HG02852 (cell line): ENCODE data around the gene DDX21.
"Not testable (repeated sequence)": the region's sequence is repeated elsewhere in the genome, so short reads cannot be mapped to it uniquely, and the experiment has no call there.

Source experiments
- ATAC-seq: cut with Tn5 transposase; IDR thresholded peaks from one replicate; pipeline ENCODE4 v1.9.1; 2021; ENCODE audit warnings: mild to moderate bottlenecking, moderate library complexity; ENCODE audit not compliant: unreplicated experiment

The DDX21 gene

GRCh38 chr10:68955832-68956532, at the start of gene DDX21:
TSS of gene DDX21 (plus strand) at chr10:68956170. CDS start at chr10:68956226, 56 bp downstream.
- ATAC-seq = peak; percentile 86

DNA sequence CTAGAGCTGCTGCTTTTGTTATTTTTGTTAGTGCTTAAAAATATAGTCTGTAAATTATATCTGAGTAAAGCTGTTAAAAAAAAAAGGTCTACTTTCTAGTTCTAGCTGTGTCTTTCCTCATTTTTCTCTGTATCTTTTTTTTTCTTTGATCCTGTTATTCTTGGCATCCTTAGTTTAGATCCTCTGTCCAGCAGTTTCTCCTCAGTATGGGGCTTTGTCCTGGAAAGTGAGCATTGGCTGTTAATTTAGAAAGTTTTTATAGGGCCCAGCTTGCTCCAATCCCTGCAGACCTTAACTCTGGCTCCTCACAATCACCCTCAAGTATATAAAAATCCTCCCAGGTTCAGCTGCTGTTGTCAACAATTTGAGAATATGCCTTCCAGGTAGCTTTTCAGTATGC, 31.4 kb upstream of the DDX21 start:
- no peak for ATAC-seq

GRCh38 chr10:68925489-68925888, 30.5 kb upstream of the DDX21 start:
- no peak for ATAC-seq

DNA sequence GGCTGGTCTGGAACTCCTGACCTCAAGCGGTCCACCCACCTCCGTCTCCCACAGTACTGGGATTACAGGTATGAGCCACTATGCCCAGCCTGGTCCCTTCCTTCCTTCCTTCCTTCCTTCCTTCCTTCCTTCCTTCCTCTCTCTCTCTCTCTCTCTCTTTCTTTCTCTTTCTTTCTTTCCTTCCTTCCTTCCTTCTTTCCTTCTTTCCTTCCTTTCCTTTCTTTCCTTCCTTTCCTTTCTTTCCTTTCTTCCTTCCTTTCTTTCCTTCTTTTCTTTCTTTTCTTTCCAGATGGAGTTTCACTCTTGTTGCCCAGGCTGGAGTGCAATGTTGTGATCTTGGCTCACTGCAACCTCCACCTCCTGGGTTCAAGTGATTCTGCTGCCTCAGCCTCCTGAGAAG, 26.8 kb upstream of the DDX21 start:
- not testable (repeated sequence) for ATAC-seq

- not testable (repeated sequence) for ATAC-seq
Observed at GRCh38 chr10:68929888-68930287, 26.1 kb upstream of the DDX21 start.

DNA sequence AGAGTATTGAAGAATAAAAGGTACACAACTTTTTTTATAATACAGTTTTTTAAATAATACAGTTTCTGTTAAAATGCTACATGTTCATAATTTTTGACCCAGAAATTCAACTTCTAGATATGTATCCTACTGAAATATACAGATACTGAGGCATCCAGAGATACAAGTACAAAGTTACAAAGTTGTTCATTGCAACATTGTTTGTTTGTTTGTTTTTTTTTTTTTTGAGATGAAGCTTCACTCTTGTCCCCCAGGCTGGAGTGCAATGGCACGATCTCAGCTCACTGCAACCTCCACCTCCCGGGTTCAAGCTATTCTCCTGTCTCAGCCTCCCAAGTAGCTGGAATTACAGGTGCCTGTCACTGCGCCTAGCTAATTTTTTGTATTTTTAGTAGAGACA, 23.1 kb upstream of the DDX21 start:
- ATAC-seq = not testable (repeated sequence)

GRCh38 chr10:68934994-68935393, 21.0 kb upstream of the DDX21 start:
- ATAC-seq = no peak

GRCh38 chr10:68938117-68938516, 17.9 kb upstream of the DDX21 start:
- ATAC-seq = no peak

GRCh38 chr10:68938884-68939283, 17.1 kb upstream of the DDX21 start:
- ATAC-seq = no peak

DNA sequence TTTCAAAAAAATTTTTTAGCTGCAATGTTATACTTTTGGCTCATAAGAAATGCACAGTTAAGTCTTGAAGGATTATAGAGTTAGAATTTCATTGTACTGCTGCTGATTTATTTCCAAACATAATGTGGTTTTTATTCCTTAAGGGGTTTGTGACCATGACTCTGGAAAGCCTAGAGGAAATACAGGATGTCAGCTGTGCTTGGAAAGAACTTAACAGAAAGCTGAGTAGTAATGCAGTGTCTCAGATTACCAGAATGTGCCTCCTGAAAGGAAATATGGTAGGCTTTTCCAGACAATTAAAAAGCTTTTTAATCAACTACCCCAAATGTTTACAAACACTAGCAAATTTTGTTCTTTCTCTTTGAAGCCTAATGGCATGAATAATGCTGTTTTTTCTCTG, 15.1 kb upstream of the DDX21 start:
- not testable (repeated sequence) for ATAC-seq

DNA sequence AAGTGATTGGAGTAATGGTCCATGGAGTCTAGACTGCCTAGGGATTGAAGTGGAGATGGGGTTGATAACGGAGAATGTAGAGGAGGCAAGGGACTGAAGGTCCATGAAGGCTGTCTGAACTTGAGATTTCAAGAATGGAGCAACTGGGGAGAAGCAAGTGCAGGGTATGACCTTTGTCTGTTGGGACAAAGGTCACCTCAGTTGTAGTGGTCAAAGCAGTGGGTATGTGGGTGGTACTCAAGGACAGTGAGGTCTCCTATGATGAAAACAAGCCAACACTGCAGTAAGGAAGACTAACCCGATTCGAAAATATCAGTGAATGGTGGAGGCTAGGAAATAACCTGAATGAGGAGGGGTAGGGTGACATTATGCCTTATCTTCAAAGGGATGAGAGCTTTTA, 5.4 kb upstream of the DDX21 start:
- no peak for ATAC-seq

DNA sequence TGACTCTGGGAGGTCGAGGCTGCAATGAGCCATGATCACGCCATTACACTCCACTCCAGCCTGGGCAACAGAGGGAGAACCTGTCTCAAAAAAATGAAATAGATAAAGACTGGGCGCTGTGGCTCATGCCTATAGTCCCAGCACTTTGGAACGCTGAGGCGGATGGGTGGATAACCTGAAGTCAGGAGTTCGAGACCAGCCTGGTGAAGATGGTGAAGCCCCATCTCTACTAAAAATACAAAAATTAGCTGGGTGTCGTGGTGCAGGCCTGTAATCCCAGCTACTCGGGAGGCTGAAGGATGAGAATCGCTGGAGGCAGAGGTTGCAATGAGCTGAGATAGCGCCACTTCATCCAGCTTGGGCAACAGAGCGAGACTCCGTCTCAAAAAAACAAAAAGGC, 1.1 kb upstream of the DDX21 start:
- ATAC-seq = no peak

DNA sequence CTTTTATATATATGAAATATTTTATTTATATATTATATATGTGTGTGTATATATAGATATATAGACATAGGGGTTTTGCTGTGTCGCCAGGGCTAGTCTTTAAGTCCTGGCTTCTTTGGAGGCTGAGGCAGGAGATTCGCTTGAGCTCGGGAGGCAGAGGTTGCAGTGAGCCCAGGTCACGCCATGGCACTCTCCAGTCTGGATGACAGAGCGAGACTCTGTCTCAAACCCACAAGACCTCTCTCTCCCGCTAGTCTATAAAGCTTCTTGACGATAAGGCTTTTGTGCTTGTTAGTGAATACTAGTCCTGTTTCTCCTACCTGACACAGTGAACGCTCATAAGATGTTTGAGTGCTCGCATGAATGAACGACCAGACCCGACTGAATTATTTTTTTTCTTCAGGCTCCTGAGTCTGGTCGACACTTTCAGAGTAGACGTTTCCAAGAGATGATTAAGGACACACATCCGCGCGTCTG, 577 bp upstream of the DDX21 start:
- peak; percentile 3 for ATAC-seq

DNA sequence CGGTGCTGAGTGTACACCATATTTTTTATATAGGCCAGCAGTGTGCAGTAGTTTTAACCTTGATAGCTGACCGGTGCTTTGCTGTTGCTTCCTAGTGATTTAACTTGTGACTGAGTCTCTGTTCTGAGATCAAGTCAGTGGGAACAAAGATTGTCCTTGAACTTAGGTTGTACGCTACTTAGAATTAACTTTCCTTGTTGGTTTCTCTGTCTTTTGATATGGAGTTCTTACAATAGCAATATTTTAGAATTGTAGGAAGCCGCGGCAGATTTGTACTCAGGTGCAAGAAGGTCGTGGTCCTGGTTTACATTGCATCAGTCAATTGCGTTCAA, 1.3 kb downstream of the DDX21 start:
- ATAC-seq = no peak

- ATAC-seq = no peak
Observed at GRCh38 chr10:68957654-68958053, 1.7 kb downstream of the DDX21 start.

DNA sequence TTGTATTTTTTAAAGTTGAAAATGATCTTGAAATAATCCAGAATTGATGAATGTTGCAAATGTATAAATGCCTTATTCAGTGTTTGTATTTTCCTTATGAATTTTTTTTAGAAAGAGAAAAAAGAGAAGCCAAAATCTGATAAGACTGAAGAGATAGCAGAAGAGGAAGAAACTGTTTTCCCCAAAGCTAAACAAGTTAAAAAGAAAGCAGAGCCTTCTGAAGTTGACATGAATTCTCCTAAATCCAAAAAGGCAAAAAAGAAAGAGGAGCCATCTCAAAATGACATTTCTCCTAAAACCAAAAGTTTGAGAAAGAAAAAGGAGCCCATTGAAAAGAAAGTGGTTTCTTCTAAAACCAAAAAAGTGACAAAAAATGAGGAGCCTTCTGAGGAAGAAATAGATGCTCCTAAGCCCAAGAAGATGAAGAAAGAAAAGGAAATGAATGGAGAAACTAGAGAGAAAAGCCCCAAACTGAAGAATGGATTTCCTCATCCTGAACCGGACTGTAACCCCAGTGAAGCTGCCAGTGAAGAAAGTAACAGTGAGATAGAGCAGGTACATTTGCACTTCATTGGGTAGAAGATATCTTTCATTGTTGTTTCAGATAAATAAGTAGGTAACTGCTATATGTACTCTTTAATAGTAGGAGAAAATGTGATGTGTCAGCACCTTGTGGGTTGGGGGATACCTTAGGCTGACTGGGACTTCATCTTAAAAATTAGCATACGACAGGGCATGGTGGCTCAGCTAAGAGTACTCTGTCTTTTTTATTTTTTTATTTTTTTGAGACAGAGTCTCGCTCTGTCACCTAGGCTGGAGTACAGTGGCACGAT, 3.9 kb downstream of the DDX21 start:
- no peak for ATAC-seq

GRCh38 chr10:68963151-68963550, 7.2 kb downstream of the DDX21 start:
- no peak for ATAC-seq

DNA sequence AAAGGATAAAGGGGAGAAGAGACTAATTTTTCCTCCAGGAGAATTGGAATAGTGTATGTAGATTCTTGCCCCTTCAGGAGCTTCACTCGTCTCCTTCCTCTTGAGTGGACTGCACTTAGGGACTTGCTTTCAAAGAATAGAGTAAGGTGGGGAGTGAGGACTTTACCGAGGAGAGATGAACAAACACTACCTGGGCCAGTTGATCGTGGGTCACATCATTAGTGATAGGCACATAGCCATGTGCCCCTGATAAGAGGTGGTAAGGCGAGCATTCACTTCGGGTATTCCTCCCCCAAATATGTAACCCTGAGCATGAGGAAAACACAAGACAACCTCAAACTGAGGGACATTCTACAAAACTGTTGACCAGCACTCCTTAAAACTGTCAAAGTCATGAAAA, 18.0 kb downstream of the DDX21 start:
- ATAC-seq = no peak

- ATAC-seq = not testable (repeated sequence)
Observed at GRCh38 chr10:68975936-68976473, 20.0 kb downstream of the DDX21 start.

- ATAC-seq = not testable (repeated sequence)
Observed at GRCh38 chr10:68979738-68980137, 23.8 kb downstream of the DDX21 start.

DNA sequence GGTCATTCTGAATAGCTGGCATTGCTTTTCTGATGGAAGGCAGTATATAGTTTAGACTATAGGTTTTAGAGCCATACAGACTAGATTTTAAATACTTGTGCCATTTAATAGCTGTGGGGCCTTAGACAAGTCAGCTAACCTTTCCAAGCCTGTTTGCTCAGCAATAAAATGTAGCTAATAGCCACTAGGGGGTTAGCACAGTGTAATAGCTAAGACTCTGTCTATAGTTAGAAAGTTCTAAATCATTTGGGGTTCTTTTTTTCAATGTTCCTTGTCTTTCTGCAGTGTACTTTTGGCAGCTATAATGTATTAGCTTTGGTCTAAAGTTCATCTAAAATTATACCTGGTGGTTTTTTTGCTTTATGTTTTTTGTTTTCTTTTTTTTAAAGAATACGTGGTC, 25.1 kb downstream of the DDX21 start:
- no peak for ATAC-seq

DNA sequence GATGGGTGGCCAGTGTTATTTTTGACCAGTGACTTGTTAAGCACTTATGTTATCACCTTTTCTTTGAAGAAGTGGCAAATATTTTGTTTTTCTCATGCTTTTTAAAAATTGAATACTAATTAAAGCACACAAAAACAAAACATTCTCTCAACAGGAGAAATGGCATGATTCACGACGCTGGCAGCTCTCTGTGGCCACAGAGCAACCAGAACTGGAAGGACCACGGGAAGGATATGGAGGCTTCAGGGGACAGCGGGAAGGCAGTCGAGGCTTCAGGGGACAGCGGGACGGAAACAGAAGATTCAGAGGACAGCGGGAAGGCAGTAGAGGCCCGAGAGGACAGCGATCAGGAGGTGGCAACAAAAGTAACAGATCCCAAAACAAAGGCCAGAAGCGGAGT, 26.4 kb downstream of the DDX21 start:
- no peak for ATAC-seq
